ENCODE measurements around the gene ANKHD1. TPM values are rescaled to one million over a fixed set of nuclear protein-coding genes. Genes with fewer than 3 reads are reported as not detected.

ANKHD1 gene
- total RNA-seq, 4 donors from 2014 or later = 51.3 to 93.6 (median 72.7) TPM

- no peak for DNase-seq
- TF ChIP-seq CTCF (IDR thresholded peaks at IDR 0.05 in 4 of 5, conservative IDR thresholded peaks at IDR 0.05 in 1 of 5) = no peak
- TF ChIP-seq POLR2A (IDR thresholded peaks at IDR 0.05) = no peak
- Histone ChIP-seq H3K9me3 (no peaks in the 10 kb centered on the region), H3K27me3 (no peaks in the 10 kb centered on the region), H3K27ac (peak overlapping the region; percentile 88 to 97 (median 92)), H3K36me3 (peaks cover 0 to 26% of the 10 kb centered on the region in 2 donors), H3K4me1 (peaks cover 51 to 52% of the 10 kb centered on the region in 2 donors), H3K4me3 (no peak overlapping the region)
- intact Hi-C loops (cut with DNase I; ENCODE audit: low total_unique reads) = loop anchor here (10.0 kb wide), 1 partner anchor 310 kb away; no protein-coding TSS in a partner anchor
- in situ Hi-C loops (cut with MboI; ENCODE audit: low sequenced_read_pairs in 4 of 4) = loop anchor here in 1 of 4 donors (25.0 kb wide), 1 partner anchor 317 kb away; no protein-coding TSS in a partner anchor
- ATAC-seq = no peak
These were observed 152.8 kb downstream of the ANKHD1 start for GRCh38 chr5:140554454-140554853.

- peak overlapping the region; percentile 88 to 97 (median 92) for H3K27ac ChIP-seq
- no peaks in the 10 kb centered on the region for H3K27me3 ChIP-seq
- peak overlapping the region; percentile 54 to 99 (median 80) for H3K4me3 ChIP-seq
- TF ChIP-seq CTCF (IDR thresholded peaks at IDR 0.05 in 4 of 5, conservative IDR thresholded peaks at IDR 0.05 in 1 of 5) (no peak), POLR2A (IDR thresholded peaks at IDR 0.05) (no peak)
- DNase-seq (no peak), ATAC-seq (no peak)
- peaks cover 0 to 14% of the 10 kb centered on the region in 2 donors for H3K36me3 ChIP-seq
- in situ Hi-C loops (cut with MboI; ENCODE audit: low sequenced_read_pairs in 4 of 4) = loop anchor here in 1 of 4 donors (25.0 kb wide), 1 partner anchor 319 kb away; no protein-coding TSS in a partner anchor
- intact Hi-C loops (cut with DNase I; ENCODE audit: low total_unique reads) = loop anchor here (10.0 kb wide), 1 partner anchor 311 kb away; no protein-coding TSS in a partner anchor
- H3K4me1 ChIP-seq = peaks cover 37 to 39% of the 10 kb centered on the region in 2 donors
- no peaks in the 10 kb centered on the region for H3K9me3 ChIP-seq
These were observed 154.2 kb downstream of the ANKHD1 start for GRCh38 chr5:140555747-140556312.

GRCh38 chr5:140556438-140556837, 154.8 kb downstream of the ANKHD1 start:
- H3K4me3 ChIP-seq = peak overlapping the region; percentile 54 to 99 (median 80)
- TF ChIP-seq POLR2A (IDR thresholded peaks at IDR 0.05) (no peak), CTCF (IDR thresholded peaks at IDR 0.05 in 4 of 5, conservative IDR thresholded peaks at IDR 0.05 in 1 of 5) (no peak)
- DNase-seq (no peak), ATAC-seq (no peak)
- H3K4me1 ChIP-seq = peaks cover 33% of the 10 kb centered on the region in 2 donors
- H3K36me3 ChIP-seq = peaks cover 0 to 11% of the 10 kb centered on the region in 2 donors
- H3K27ac ChIP-seq = peak overlapping the region; percentile 88 to 97 (median 92)
- in situ Hi-C loops (cut with MboI; ENCODE audit: low sequenced_read_pairs in 4 of 4) = loop anchor here in 1 of 4 donors (25.0 kb wide), 1 partner anchor 319 kb away; no protein-coding TSS in a partner anchor
- no peaks in the 10 kb centered on the region for H3K9me3 ChIP-seq
- no peaks in the 10 kb centered on the region for H3K27me3 ChIP-seq
- intact Hi-C loops (cut with DNase I; ENCODE audit: low total_unique reads) = loop anchor here (10.0 kb wide), 1 partner anchor 312 kb away; no protein-coding TSS in a partner anchor

GRCh38 chr5:140557136-140557805, 155.6 kb downstream of the ANKHD1 start, which contains the start of gene SRA1:
SRA1 (minus strand) TSS chr5:140557473; CDS start chr5:140557452, 21 bp downstream.
- in situ Hi-C loops (cut with MboI; ENCODE audit: low sequenced_read_pairs in 4 of 4) (loop anchor here in 1 of 4 donors (25.0 kb wide), 1 partner anchor 320 kb away; no protein-coding TSS in a partner anchor), intact Hi-C loops (cut with DNase I; ENCODE audit: low total_unique reads) (loop anchor here (10.0 kb wide), 1 partner anchor 312 kb away; no protein-coding TSS in a partner anchor)
- Histone ChIP-seq H3K4me1 (peaks cover 37 to 39% of the 10 kb centered on the region in 2 donors), H3K9me3 (no peaks in the 10 kb centered on the region), H3K36me3 (peaks cover 0 to 11% of the 10 kb centered on the region in 2 donors), H3K27me3 (no peaks in the 10 kb centered on the region), H3K27ac (peak within 1 kb of the TSS; percentile 88 to 97 (median 92)), H3K4me3 (peak within 1 kb of the TSS; percentile 54 to 99 (median 80))
- peak; percentile 94 to 97 for TF ChIP-seq POLR2A (IDR thresholded peaks at IDR 0.05)
- no peak for TF ChIP-seq CTCF (IDR thresholded peaks at IDR 0.05 in 4 of 5, conservative IDR thresholded peaks at IDR 0.05 in 1 of 5)
- DNase-seq (peak; percentile 83 to 87), ATAC-seq (peak; percentile 88 to 90)

All from gastrocnemius medialis (tissue), 4 donors.